HG02943 (cell line): ENCODE measurements around the gene UPK3BL1.
A peak's percentile ranks its signal among the peaks of the same experiment; 100 is the strongest.
"Not testable (repeated sequence)": the region's sequence is repeated elsewhere in the genome, so short reads cannot be mapped to it uniquely, and the experiment has no call there.

Experiments used
- ATAC-seq: cut with Tn5 transposase; IDR thresholded peaks from one replicate; pipeline ENCODE4 v1.9.1; 2021; ENCODE audit warnings: mild to moderate bottlenecking, low read depth, moderate library complexity; ENCODE audit not compliant: unreplicated experiment

Gene UPK3BL1

GRCh38 chr7:102634299-102634698, 8.3 kb downstream of the UPK3BL1 start:
- ATAC-seq, result not testable (repeated sequence)

DNA sequence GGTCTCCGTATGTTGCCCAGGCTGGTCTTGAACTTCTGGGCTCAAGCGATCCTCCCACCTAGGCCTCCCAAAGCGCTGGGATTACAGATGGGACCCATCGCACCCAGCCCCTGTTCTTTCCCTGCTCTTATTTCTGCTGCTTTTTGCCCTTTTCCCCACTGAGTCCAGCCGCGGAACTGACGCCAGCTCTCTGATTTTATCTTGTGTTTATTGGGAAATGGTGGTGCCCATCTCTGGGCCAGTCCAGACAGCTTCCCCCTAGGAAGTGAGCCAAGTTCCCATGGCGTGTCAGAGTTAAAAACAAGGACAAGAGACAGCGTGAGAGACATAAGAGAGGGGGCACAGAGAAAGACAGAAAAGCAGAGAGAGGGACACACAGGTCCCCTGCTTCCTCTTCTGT, 12.0 kb downstream of the UPK3BL1 start:
- ATAC-seq, result not testable (repeated sequence)

- not testable (repeated sequence) for ATAC-seq
These were observed 15.2 kb downstream of the UPK3BL1 start for GRCh38 chr7:102627271-102627904.

GRCh38 chr7:102618122-102618521, 24.5 kb downstream of the UPK3BL1 start:
- not testable (repeated sequence) for ATAC-seq

DNA sequence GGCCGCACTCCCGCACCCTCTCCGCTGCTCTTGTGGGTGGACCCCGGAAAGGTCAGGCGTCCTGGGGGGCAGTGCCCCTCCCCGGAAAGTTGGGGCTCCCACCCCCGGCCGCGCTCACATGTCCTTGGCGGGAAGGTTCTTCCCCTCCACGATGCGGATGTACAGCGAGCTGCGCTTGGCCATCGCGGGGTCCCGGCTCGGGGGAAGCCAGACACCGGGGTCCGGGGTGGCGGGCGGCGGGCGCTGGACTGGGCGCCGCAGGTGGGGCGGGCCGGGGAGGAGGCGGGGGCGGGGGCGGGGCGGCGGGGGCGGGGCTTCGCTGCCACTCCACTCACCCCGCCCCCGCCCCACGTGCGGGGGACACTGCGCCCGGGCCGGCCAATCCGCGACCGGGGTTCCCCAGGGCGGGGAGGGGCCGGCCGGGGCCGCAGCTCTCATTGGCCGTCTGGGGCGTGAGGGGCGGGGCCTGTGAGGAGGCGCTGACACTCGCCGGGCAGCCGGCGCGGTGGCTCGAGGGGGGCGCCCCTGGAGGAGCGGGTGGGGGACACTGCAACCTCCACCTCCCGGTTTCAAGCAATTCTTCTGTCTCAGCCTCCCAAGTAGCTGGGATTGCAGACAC, 26.0 kb downstream of the UPK3BL1 start, which contains the start of gene RASA4:
TSS of gene RASA4 (minus strand) at position 250 of the 619 bp plus-strand sequence. CDS start at position 183, 67 bp downstream.
- ATAC-seq, result peak; percentile 43

- not testable (repeated sequence) for ATAC-seq
These were observed 26.7 kb downstream of the UPK3BL1 start for GRCh38 chr7:102615930-102616329.

DNA sequence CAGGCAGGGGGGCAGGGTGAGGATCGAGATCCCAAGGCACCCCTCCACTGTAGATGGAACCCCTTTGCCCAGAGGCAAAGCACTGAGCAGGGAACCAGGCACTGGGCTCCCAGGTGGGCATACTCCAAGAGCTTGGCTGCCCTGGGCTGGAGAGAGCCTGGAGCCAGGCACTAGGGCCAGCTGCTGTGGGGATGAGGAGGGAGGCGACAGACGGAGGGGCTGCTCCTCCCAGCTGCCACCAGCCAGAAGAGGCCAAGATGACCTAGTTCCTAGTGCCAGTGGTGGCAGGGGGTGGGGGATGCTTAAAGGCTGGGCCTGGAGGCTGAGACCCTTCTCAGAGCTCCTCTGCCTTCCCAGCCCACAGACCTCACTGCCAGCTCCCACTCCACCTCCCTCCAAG, 27.7 kb downstream of the UPK3BL1 start:
- ATAC-seq, result not testable (repeated sequence)

GRCh38 chr7:102614346-102614697, 28.3 kb downstream of the UPK3BL1 start:
- peak; percentile 19 for ATAC-seq

GRCh38 chr7:102613575-102614345, 28.8 kb downstream of the UPK3BL1 start:
- ATAC-seq, result peak; percentile 64

GRCh38 chr7:102611675-102612325, 30.8 kb downstream of the UPK3BL1 start:
- not testable (repeated sequence) for ATAC-seq

DNA sequence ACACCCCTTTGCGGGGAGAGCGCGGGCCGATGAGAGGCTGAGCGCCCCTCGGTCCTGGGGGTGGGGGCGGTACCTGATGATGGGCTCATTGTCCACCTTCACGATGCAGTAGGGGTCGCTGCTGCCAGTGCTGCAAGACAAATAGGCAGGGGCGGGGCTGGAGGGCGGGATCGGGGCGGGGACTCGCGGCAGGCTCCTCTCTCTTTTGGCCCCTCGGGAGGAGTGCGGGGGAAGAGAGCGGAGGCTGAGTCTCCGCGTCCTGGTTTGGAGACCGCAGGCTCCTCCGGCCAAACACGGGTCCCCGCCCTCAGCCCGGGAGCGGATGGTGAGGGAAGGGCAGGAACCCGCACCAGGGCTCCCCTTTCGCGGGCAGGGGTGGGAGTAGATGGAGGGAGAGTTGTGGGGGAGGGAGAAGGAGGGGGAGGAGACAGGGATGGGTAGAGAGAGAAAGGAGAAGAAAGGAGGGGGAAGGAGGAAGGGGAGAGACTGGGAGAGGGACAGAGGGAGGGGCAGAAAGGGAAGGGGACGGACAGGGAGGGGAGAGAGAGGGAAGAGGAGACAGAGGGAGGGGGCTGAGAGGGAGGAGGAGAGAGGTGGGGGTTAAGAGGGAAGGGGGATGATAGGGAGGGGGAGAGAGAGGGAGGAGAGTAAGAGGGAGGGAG, 31.4 kb downstream of the UPK3BL1 start:
- not testable (repeated sequence) for ATAC-seq

- ATAC-seq, result not testable (repeated sequence)
These were observed 32.1 kb downstream of the UPK3BL1 start for GRCh38 chr7:102610441-102610840.

DNA sequence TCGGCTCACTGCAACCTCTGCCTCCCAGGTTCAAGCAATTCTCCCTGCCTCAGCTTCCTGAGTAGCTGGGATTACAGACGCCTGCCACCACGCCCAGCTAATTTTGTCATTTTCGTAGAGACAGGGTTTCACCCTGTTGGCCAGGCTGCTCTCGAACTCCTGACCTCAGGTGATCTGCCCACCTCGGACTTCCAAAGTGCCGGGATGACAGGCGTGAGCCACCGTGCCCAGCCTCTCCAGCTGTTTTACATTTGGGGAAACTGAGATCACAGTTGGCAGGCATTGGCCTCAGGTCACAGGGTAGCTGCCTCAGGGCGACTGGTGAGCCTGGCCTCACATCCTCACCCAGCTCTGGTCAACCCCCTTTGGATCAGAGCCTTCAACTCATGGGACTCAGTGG, 32.9 kb downstream of the UPK3BL1 start:
- ATAC-seq, result not testable (repeated sequence)

- not testable (repeated sequence) for ATAC-seq
These were observed 35.7 kb downstream of the UPK3BL1 start for GRCh38 chr7:102606848-102607247.

DNA sequence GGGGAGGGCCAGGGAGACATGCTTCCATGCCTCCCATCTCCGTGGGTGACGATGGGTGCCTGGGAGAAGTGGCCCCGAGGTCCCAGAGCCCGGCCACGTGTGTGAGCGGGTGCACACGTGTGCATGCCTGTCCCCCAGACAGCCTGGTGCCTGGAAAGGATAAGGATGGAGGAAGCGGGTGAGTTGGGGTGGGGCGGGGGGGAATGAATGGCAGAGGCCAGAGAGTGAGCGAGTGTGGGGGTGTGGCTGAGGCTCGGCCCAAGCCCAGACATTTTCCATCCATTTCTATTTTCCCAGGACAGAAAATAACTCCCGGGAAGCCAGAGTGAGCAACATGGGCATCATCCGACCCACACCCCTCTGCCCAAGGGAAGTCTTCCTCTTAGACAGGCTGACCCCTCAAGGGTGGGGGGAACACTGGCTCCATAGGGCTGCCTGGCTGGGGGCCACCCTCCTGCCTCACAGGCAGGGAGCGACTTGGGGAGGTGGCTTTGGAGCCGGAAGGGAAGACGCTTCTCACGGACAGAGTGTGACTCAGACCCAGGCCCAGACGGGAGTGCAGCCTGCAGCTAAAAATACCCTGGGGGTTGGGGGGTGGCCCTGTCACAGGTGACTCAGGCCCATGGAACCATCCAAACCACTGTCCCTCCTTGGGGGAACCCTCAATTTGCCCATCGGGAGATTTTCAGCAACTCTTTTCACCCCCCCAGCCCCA, 38.0 kb downstream of the UPK3BL1 start:
- not testable (repeated sequence) for ATAC-seq

GRCh38 chr7:102602317-102602716, 40.3 kb downstream of the UPK3BL1 start:
- not testable (repeated sequence) for ATAC-seq

DNA sequence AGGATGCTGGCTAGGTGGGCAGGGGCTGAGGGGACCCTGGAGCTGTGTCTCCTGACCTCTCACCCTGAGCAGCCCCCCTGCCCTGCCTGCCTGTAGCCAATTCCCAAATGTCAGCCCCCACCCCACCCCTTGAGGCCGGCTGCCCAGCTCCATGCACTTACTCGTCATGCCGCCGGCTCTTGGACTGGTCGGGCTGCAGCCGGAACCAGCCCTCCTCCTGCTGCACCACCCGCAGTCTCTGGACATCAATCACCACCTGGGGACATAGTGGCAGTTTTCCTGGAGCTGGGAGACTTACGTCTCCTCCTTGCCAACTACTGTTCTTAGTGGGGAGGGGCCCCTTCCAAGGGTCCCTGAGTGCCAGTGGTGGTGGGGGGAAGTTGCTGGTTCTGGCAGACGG, 42.9 kb downstream of the UPK3BL1 start:
- not testable (repeated sequence) for ATAC-seq

DNA sequence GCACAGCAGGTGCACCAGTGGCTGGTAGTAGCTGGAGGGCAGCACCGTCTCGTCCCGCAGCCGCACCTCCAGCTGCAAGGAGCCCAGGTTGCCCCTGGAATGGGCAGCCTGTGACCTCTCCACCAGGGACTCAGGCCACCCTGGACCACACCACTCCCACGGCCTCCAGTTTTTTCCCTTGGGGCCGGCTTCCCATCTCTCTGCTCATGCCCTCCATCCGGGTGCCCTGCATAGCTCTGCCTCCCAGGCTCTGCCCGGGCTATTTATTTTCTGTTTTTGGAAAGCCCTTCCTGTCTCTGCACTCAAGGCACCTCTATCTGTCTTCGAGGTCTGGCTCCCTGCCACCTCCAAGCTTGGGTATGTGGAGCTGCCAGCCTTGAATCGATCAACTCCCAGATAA, 46.6 kb downstream of the UPK3BL1 start:
- not testable (repeated sequence) for ATAC-seq

DNA sequence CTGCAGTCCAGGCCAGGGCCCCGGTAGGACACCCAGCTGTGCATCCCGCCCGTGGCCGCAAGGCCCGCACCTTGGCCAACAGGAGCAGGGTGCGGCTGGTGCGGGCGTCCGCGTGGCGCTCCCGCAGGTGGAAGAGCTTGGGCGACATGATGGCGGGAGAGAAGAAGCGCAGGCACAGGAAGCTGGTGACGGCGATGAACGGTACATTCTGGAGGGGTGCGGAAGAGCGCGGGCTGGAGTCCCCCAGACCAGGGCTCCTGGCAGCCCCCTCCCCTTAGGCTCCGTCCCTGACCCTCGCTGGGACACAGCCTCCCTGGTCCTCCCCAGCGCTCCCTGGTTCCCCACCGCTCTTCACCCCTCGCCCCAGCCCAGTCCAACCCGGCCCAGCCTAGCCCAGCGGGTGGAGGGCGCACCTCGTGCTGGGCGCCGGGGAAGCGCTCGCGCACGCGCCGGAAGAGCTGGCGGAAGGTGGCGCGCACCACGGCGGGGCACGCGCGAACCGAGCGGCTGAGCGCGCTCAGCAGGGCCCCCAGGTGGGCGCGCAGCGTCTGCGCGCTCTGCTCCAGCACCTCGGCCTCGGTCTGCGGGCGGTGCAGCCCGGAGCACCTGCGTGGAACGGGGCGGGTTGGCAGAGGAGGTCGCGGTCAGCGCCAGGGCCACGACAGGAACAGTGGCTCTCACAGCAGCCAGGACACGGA, 48.8 kb downstream of the UPK3BL1 start:
- peak; percentile 49 for ATAC-seq
